Measurements from ENCODE around the gene MAN1A2. TPM values are rescaled to one million over a fixed set of nuclear protein-coding genes. Genes with fewer than 3 reads are reported as not detected.
A peak's percentile ranks its signal among the peaks of the same experiment; 100 is the strongest.

Gene MAN1A2
- total RNA-seq, 1 donor from 2014 or later, result 42.7 TPM

- H3K27ac Mint-ChIP-seq (ENCODE audit: unreplicated experiment), result no peak overlapping the region
- TF ChIP-seq, protein P1, sequence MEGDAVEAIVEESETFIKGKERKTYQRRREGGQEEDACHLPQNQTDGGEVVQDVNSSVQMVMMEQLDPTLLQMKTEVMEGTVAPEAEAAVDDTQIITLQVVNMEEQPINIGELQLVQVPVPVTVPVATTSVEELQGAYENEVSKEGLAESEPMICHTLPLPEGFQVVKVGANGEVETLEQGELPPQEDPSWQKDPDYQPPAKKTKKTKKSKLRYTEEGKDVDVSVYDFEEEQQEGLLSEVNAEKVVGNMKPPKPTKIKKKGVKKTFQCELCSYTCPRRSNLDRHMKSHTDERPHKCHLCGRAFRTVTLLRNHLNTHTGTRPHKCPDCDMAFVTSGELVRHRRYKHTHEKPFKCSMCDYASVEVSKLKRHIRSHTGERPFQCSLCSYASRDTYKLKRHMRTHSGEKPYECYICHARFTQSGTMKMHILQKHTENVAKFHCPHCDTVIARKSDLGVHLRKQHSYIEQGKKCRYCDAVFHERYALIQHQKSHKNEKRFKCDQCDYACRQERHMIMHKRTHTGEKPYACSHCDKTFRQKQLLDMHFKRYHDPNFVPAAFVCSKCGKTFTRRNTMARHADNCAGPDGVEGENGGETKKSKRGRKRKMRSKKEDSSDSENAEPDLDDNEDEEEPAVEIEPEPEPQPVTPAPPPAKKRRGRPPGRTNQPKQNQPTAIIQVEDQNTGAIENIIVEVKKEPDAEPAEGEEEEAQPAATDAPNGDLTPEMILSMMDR (IDR thresholded peaks at IDR 0.05), result no peak
Observed at GRCh38 chr1:117511273-117511672, 144.0 kb downstream of the MAN1A2 start.

DNA sequence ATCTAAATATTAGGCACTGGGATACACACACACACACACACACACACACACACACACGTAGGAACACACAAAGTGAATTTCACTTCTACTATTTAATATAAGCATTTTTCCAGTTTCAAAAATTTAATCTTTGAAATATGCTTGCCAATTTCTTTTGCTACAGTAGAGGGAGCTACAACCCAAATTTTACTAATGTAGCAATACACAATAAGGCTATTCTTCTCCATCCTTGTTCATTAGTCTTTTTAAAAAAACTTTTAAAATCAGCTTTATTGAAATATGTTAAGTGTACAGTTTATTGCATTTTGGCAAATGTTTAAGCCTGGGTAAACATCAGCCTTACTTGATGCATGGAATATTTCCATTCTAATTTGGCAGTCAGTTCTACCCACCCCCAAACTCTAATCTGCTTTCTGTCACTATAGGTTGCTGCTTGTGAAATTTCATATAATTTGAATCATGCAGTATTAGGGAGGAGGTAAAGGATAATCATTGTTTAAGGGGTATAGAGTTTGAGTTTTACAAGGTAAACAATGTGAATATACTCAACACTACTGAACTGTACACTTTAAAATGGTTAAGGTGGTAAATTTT, 145.6 kb downstream of the MAN1A2 start:
- no peak for DNase-seq (ENCODE audit: low spot score)
- Mint-ChIP-seq H3K27ac (ENCODE audit: unreplicated experiment) (no peak overlapping the region), H3K9me3 (ENCODE audit: low read depth) (no peaks in the 10 kb centered on the region), H3K36me3 (ENCODE audit: low read depth) (peaks cover 4% of the 10 kb centered on the region), H3K4me3 (ENCODE audit: unreplicated experiment) (no peak overlapping the region), H3K4me1 (ENCODE audit: low read depth) (no peaks in the 10 kb centered on the region), H3K27me3 (ENCODE audit: low read depth) (no peaks in the 10 kb centered on the region)
- TF ChIP-seq, protein P1 (IDR thresholded peaks at IDR 0.05), result peak; percentile 90

More at GRCh38 chr1:117511273-117511672, 144.0 kb downstream of the MAN1A2 start:
- H3K9me3 Mint-ChIP-seq (ENCODE audit: low read depth), result no peaks in the 10 kb centered on the region
- DNase-seq (ENCODE audit: low spot score), result no peak
- H3K27me3 Mint-ChIP-seq (ENCODE audit: low read depth), result no peaks in the 10 kb centered on the region
- H3K4me3 Mint-ChIP-seq (ENCODE audit: unreplicated experiment), result no peak overlapping the region
- H3K36me3 Mint-ChIP-seq (ENCODE audit: low read depth), result peaks cover 5% of the 10 kb centered on the region
- no peaks in the 10 kb centered on the region for H3K4me1 Mint-ChIP-seq (ENCODE audit: low read depth)

DNA sequence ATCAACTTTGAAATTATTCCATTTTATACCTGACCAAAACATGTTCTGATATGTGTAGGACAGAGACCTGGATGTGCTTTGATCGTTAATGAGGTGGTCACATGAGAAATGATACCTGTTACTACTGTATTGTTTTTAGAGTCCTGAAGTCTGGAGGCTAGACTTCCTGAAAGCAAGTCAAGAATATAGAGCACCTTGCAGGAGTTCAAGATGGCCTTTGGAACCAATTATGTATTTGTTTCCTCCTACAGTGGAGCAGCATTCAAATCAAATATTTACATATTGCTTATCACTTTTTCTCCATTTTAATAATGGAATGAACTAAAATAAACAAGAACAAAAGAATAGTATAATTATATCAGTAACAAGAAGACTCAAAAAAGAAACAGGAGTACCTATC, 155.9 kb downstream of the MAN1A2 start:
- Mint-ChIP-seq H3K4me1 (ENCODE audit: low read depth) (peaks cover 16% of the 10 kb centered on the region), H3K4me3 (ENCODE audit: unreplicated experiment) (no peak overlapping the region), H3K27ac (ENCODE audit: unreplicated experiment) (no peak overlapping the region), H3K36me3 (ENCODE audit: low read depth) (peaks cover 7% of the 10 kb centered on the region), H3K9me3 (ENCODE audit: low read depth) (peaks cover 12% of the 10 kb centered on the region), H3K27me3 (ENCODE audit: low read depth) (no peaks in the 10 kb centered on the region)
- TF ChIP-seq, protein P1 (IDR thresholded peaks at IDR 0.05), result no peak
- DNase-seq (ENCODE audit: low spot score), result no peak

DNA sequence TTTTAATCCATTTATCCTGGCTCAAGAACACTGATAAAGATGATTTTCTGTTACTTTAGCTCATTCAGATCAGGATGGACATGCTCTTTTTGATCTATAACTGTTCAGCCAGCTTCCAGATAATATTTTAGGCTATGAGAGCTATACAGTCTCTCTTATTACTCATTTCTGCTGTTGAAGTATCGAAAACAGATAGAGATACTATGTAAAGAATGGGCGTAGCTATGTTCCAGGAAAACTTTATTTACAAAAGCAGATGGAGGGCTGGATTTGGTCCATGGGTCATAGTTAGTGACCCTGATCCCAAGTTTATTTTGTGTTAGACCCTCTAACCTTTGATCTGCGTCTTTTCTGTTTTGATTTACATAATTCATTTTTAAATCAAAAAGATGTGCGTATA, 159.8 kb downstream of the MAN1A2 start:
- H3K9me3 Mint-ChIP-seq (ENCODE audit: low read depth), result no peaks in the 10 kb centered on the region
- no peak overlapping the region for H3K4me3 Mint-ChIP-seq (ENCODE audit: unreplicated experiment)
- no peak overlapping the region for H3K27ac Mint-ChIP-seq (ENCODE audit: unreplicated experiment)
- TF ChIP-seq, protein P1 (IDR thresholded peaks at IDR 0.05), result no peak
- no peaks in the 10 kb centered on the region for H3K27me3 Mint-ChIP-seq (ENCODE audit: low read depth)
- H3K4me1 Mint-ChIP-seq (ENCODE audit: low read depth), result peaks cover 10% of the 10 kb centered on the region
- DNase-seq (ENCODE audit: low spot score), result no peak
- peaks cover 7% of the 10 kb centered on the region for H3K36me3 Mint-ChIP-seq (ENCODE audit: low read depth)

DNA sequence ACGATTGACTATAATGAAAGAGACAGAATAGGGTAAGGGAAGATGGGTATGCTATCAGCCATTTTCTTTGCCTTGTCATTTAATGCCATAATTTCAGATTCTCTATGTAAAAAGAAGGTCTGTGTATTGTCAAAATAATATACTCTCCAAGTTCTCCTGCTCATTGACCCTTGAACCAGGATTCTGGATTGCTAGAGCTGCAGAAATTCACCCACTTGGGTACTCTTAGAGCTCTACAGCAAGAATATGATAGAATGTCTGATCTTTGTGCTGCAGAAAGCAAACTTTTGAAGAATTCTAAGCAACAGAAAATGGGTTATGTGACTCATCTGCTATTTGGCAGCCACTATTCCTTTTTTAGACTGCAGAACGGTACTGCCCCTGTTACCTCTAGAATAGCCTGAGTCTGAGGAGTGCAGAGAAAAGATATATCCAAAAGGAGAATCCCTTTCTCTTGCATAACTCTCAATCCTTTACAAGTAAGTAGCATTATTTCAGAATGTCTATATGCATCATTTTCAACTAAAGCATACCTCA, 160.4 kb downstream of the MAN1A2 start:
- no peak overlapping the region for H3K27ac Mint-ChIP-seq (ENCODE audit: unreplicated experiment)
- peaks cover 5% of the 10 kb centered on the region for H3K36me3 Mint-ChIP-seq (ENCODE audit: low read depth)
- DNase-seq (ENCODE audit: low spot score), result no peak
- peaks cover 10% of the 10 kb centered on the region for H3K4me1 Mint-ChIP-seq (ENCODE audit: low read depth)
- H3K27me3 Mint-ChIP-seq (ENCODE audit: low read depth), result no peaks in the 10 kb centered on the region
- H3K9me3 Mint-ChIP-seq (ENCODE audit: low read depth), result no peaks in the 10 kb centered on the region
- TF ChIP-seq, protein P1 (IDR thresholded peaks at IDR 0.05), result no peak
- no peak overlapping the region for H3K4me3 Mint-ChIP-seq (ENCODE audit: unreplicated experiment)

All from chondrocyte (in vitro differentiated cells).